ENCODE measurements around the gene MYEOV.

DNA sequence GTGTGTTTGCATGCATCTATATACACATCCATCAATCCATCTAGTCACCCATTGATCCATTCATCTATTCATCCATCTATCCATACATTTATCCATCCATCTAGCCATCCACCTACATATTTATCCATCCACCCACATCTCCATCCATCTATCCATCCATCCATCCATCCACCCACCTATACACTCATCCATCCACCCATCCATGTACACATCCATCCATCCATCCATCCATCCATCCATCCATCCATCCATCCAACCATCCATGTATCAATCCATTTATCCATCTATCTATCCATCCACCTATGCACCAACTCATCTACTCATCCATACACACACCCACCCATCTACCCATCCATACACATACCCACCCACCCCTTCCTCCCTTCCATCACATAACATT, 18.8 kb upstream of the MYEOV start:
- TF ChIP-seq POLR2A (IDR thresholded peaks at IDR 0.05), result no peak
- TF ChIP-seq, protein P1, sequence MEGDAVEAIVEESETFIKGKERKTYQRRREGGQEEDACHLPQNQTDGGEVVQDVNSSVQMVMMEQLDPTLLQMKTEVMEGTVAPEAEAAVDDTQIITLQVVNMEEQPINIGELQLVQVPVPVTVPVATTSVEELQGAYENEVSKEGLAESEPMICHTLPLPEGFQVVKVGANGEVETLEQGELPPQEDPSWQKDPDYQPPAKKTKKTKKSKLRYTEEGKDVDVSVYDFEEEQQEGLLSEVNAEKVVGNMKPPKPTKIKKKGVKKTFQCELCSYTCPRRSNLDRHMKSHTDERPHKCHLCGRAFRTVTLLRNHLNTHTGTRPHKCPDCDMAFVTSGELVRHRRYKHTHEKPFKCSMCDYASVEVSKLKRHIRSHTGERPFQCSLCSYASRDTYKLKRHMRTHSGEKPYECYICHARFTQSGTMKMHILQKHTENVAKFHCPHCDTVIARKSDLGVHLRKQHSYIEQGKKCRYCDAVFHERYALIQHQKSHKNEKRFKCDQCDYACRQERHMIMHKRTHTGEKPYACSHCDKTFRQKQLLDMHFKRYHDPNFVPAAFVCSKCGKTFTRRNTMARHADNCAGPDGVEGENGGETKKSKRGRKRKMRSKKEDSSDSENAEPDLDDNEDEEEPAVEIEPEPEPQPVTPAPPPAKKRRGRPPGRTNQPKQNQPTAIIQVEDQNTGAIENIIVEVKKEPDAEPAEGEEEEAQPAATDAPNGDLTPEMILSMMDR (IDR thresholded peaks at IDR 0.05), result no peak

Measured in uterus (tissue), 2 donors.